Fibroblast of lung (primary cell): ENCODE results near the gene MPDZ. TPM values are rescaled to one million over a fixed set of nuclear protein-coding genes. Genes with fewer than 3 reads are reported as not detected.

Source experiments
- DNase-seq, 2 donors: peaks; one replicate each; pipeline versions ENCODE4 v3.0.0 to v3.0.0-alpha.2; 2010; ENCODE audit warnings: low read depth in 2 of 2
- H2AFZ ChIP-seq: 2 replicates; pipeline ENCODE4 v1.5.1; 2012; ENCODE audit warnings: low read length, control low read depth, inconsistent platforms
- H3K27ac ChIP-seq: 2 replicates; pipeline ENCODE4 v1.5.1; 2011; ENCODE audit warnings: low read length, control low read depth; ENCODE audit not compliant: insufficient read depth
- H3K27me3 ChIP-seq: 2 replicates; pipeline ENCODE4 v1.5.1; 2011; ENCODE audit warnings: mild to moderate bottlenecking, low read length; ENCODE audit not compliant: control insufficient read depth, insufficient read depth
- H3K36me3 ChIP-seq: 2 replicates; pipeline ENCODE4 v1.5.1; 2011; ENCODE audit warnings: low read length; ENCODE audit not compliant: control insufficient read depth, insufficient read depth
- H3K4me1 ChIP-seq: 2 replicates; pipeline ENCODE4 v1.5.1; 2011; ENCODE audit warnings: low read length; ENCODE audit not compliant: control insufficient read depth, insufficient read depth; ENCODE audit errors: extremely low read depth
- H3K4me2 ChIP-seq: 2 replicates; pipeline ENCODE4 v1.5.1; 2011; ENCODE audit warnings: low read length, control low read depth; ENCODE audit not compliant: insufficient read depth; ENCODE audit errors: extremely low read depth
- H3K4me3 ChIP-seq, 4 experiments: fragments of 200-600 bp in 1 of 4; sonication (generic) in 1 of 4; replicated peaks in 1 of 4; 2 replicates each; pipeline ENCODE4 v1.5.1; 2011 to 2016; ENCODE audit warnings: low read length in 4 of 4, low read depth in 3 of 4, mild to moderate bottlenecking in 3 of 4, control low read depth in 2 of 4, inconsistent platforms in 1 of 4, mixed read lengths in 1 of 4; ENCODE audit not compliant: insufficient read depth in 1 of 4; ENCODE audit errors: control extremely low read depth in 1 of 4
- H3K79me2 ChIP-seq: 2 replicates; pipeline ENCODE4 v1.5.1; 2012; ENCODE audit warnings: mild to moderate bottlenecking, low read length, inconsistent platforms; ENCODE audit not compliant: control insufficient read depth, insufficient read depth
- H3K9ac ChIP-seq: 2 replicates; pipeline ENCODE4 v1.5.1; 2011; ENCODE audit warnings: mild to moderate bottlenecking, low read length, control low read depth; ENCODE audit not compliant: insufficient read depth
- H3K9me3 ChIP-seq: 2 replicates; pipeline ENCODE4 v1.5.1; 2012; ENCODE audit warnings: low read depth, low read length; ENCODE audit not compliant: control insufficient read depth, insufficient read depth
- H4K20me1 ChIP-seq: 2 replicates; pipeline ENCODE4 v1.5.1; 2011; ENCODE audit warnings: low read length; ENCODE audit not compliant: control insufficient read depth, insufficient read depth; ENCODE audit errors: extremely low read depth
- CTCF ChIP-seq, 2 donors: IDR thresholded peaks in 1 of 2; conservative IDR thresholded peaks in 1 of 2; 1 replicate in 1 of 2; 2 replicates in 1 of 2; pipeline ENCODE4 v1.5.1; 2011 to 2012; ENCODE audit warnings: low read length in 2 of 2, control low read depth in 1 of 2, inconsistent platforms in 1 of 2, low read depth in 1 of 2, mild to moderate bottlenecking in 1 of 2
- EZH2 ChIP-seq: IDR thresholded peaks from 2 replicates; pipeline ENCODE4 v1.5.1; 2012; ENCODE audit warnings: low read length, control low read depth, mild to moderate bottlenecking; ENCODE audit errors: missing control alignments
- polyA plus RNA-seq, 2 donors: library from polyadenylated mRNA; depleted of rRNA in 1 of 2; stranded (reverse) in 1 of 2; unstranded in 1 of 2; fragments of >200 nt; gene quantifications; 2 replicates each; pipeline ENCODE4 v1.2.1, GENCODE V29; 2011 to 2012; ENCODE audit warnings: missing spikeins in 1 of 2
- total RNA-seq: library from RNA; depleted of rRNA; stranded (reverse); fragments of >200 nt; gene quantifications from 2 replicates; pipeline ENCODE4 v1.2.1, GENCODE V29; 2014

Gene MPDZ
- total and polyA plus RNA-seq, 2 donors (not counting 1 experiment from before 2014, with no cell fraction given): 28.9 to 66.9 TPM

GRCh38 chr9:13213998-13214397 lies 65.5 kb downstream of the MPDZ start:
- H3K9ac ChIP-seq: no peak overlapping the region
- H3K4me3 ChIP-seq: no peak overlapping the region
- H3K4me1 ChIP-seq: no peaks in the 10 kb centered on the region
- no peak overlapping the region for H2AFZ ChIP-seq
- H3K27me3 ChIP-seq: no peaks in the 10 kb centered on the region
- H3K27ac ChIP-seq: no peak overlapping the region
- H3K9me3 ChIP-seq: no peaks in the 10 kb centered on the region
- TF ChIP-seq EZH2: no peak
- TF ChIP-seq CTCF (conservative IDR thresholded peaks at IDR 0.05 in 1 of 2, IDR thresholded peaks at IDR 0.05 in 1 of 2; ENCODE audit: low read depth in 1 of 2, low read length in 2 of 2): no peak
- H3K36me3 ChIP-seq: no peaks in the 10 kb centered on the region
- no peaks in the 10 kb centered on the region for H3K79me2 ChIP-seq
- DNase-seq: no peak
- no peaks in the 10 kb centered on the region for H4K20me1 ChIP-seq
- H3K4me2 ChIP-seq: no peak overlapping the region

- Histone ChIP-seq H3K27ac (no peak overlapping the region), H3K36me3 (no peaks in the 10 kb centered on the region), H2AFZ (no peak overlapping the region), H3K79me2 (no peaks in the 10 kb centered on the region), H3K4me3 (no peak overlapping the region), H3K4me2 (no peak overlapping the region), H3K4me1 (no peaks in the 10 kb centered on the region), H3K9ac (no peak overlapping the region), H3K9me3 (no peaks in the 10 kb centered on the region), H4K20me1 (no peaks in the 10 kb centered on the region), H3K27me3 (no peaks in the 10 kb centered on the region)
- peak; percentile 26 to 60 for DNase-seq
- TF ChIP-seq CTCF (conservative IDR thresholded peaks at IDR 0.05 in 1 of 2, IDR thresholded peaks at IDR 0.05 in 1 of 2; ENCODE audit: low read depth in 1 of 2, low read length in 2 of 2): peak in 1 of 2 donors; percentile 30
- TF ChIP-seq EZH2: no peak
Observed at GRCh38 chr9:13213337-13213736, 66.2 kb downstream of the MPDZ start.

GRCh38 chr9:13210306-13210705 lies 69.2 kb downstream of the MPDZ start:
- Histone ChIP-seq H3K4me3 (no peak overlapping the region), H3K27me3 (no peaks in the 10 kb centered on the region), H3K36me3 (no peaks in the 10 kb centered on the region), H4K20me1 (no peaks in the 10 kb centered on the region), H2AFZ (no peak overlapping the region), H3K79me2 (no peaks in the 10 kb centered on the region), H3K9ac (no peak overlapping the region), H3K27ac (no peak overlapping the region), H3K4me1 (no peaks in the 10 kb centered on the region), H3K9me3 (no peaks in the 10 kb centered on the region), H3K4me2 (no peak overlapping the region)
- TF ChIP-seq EZH2 (no peak), CTCF (conservative IDR thresholded peaks at IDR 0.05 in 1 of 2, IDR thresholded peaks at IDR 0.05 in 1 of 2; ENCODE audit: low read depth in 1 of 2, low read length in 2 of 2) (no peak)
- no peak for DNase-seq
